NB4 (cell line): ENCODE data around the gene MAK.
"Not testable (repeated sequence)": the region's sequence is repeated elsewhere in the genome, so short reads cannot be mapped to it uniquely, and the experiment has no call there.

Experiments
- CTCF ChIP-seq: IDR thresholded peaks from one replicate; pipeline ENCODE4 v1.5.1; 2012; ENCODE audit warnings: low read depth, low read length
- MAX ChIP-seq: IDR thresholded peaks from 2 replicates; pipeline ENCODE4 v1.6.1; 2011; ENCODE audit warnings: low read depth, low read length
- MYC ChIP-seq: IDR thresholded peaks from 2 replicates; pipeline ENCODE4 v1.6.1; 2011; ENCODE audit warnings: low read depth, low read length
- POLR2A ChIP-seq: IDR thresholded peaks from 2 replicates; pipeline ENCODE4 v1.6.1; 2011; ENCODE audit warnings: mild to moderate bottlenecking; ENCODE audit not compliant: insufficient read length; ENCODE audit errors: extremely low read depth

- not testable (repeated sequence) for TF ChIP-seq POLR2A, CTCF, MAX, MYC
Observed at GRCh38 chr6:10866709-10867108, 28.4 kb upstream of the MAK start.
